GM12878 (cell line): ENCODE measurements around the gene GHDC. TPM values are rescaled to one million over a fixed set of nuclear protein-coding genes. Genes with fewer than 3 reads are reported as not detected.
"Not testable (repeated sequence)": the region's sequence is repeated elsewhere in the genome, so short reads cannot be mapped to it uniquely, and the experiment has no call there.

ENCODE experiments used
- ATAC-seq: fragments of 200-7000 bp; cut with Tn5 transposase; 3 replicates; pipeline ENCODE4 v1.9.1; 2020; ENCODE audit warnings: mild to moderate bottlenecking, moderate library complexity
- BruUV-seq: library from RNA; stranded (reverse); fragments of 400-500 nt; replicated peaks from 2 replicates; lab custom pipeline; 2021; lab: Mats Ljungman, UMichigan
- CTCF ChIA-PET: fragments of 300-600 bp; sonication (Branson Sonifier 250); formaldehyde crosslinking; extraction: SDS; loops from one replicate; lab custom pipeline; 2021; ENCODE audit warnings: inconsistent platforms; lab: Yijun Ruan, JAX
- POLR2A ChIA-PET: fragments of 350-600 bp; formaldehyde crosslinking; extraction: SDS; loops from one replicate; lab custom pipeline; 2021; ENCODE audit warnings: inconsistent platforms; lab: Charles Lee
- RAD21 ChIA-PET: fragments of 300-600 bp; sonication (Branson Sonifier 250); formaldehyde crosslinking; loops from one replicate; lab custom pipeline; 2023; ENCODE audit warnings: antibody characterized with exemption; ENCODE audit not compliant: unreplicated experiment; lab: Charles Lee
- SMC1A ChIA-PET: fragments of 300-600 bp; sonication (Branson Sonifier 250); formaldehyde crosslinking; loops from one replicate; lab custom pipeline; 2023; ENCODE audit not compliant: unreplicated experiment, uncharacterized antibody; lab: Charles Lee
- DNase-seq: peaks from one replicate; pipeline ENCODE4 v3.0.0-alpha.2; 2011; ENCODE audit warnings: low read depth, low spot score
- FAIRE-seq: peaks from 3 replicates; lab custom pipeline; 2011; peaks lifted over from hg19 to GRCh38; lab: Jason Lieb, UNC
- H2AFZ ChIP-seq: 2 replicates; pipeline ENCODE4 v1.6.0; 2011; ENCODE audit warnings: low read depth, low read length, control low read depth; ENCODE audit not compliant: control insufficient read depth
- H3K27ac ChIP-seq: 2 replicates; pipeline ENCODE4 v1.5.1; 2011; ENCODE audit warnings: control low read depth; ENCODE audit not compliant: control insufficient read depth, insufficient read depth
- H3K27me3 ChIP-seq, 2 experiments: replicated peaks in 1 of 2; 2 replicates each; pipeline versions ENCODE4 v1.6.0 to v1.6.1; 2011; ENCODE audit warnings: low read length in 1 of 2; ENCODE audit not compliant: control insufficient read depth in 2 of 2, insufficient read depth in 2 of 2
- H3K36me3 ChIP-seq, 2 experiments: 2 replicates each; pipeline ENCODE4 v1.5.1; 2011; ENCODE audit warnings: low read length in 1 of 2; ENCODE audit not compliant: control insufficient read depth in 2 of 2, insufficient read depth in 2 of 2
- H3K4me1 ChIP-seq: 2 replicates; pipeline ENCODE4 v1.6.1; 2011; ENCODE audit warnings: mild to moderate bottlenecking, low read length, moderate library complexity, mixed read lengths; ENCODE audit not compliant: control insufficient read depth, insufficient read depth
- H3K4me2 ChIP-seq: 2 replicates; pipeline ENCODE4 v1.6.0; 2011; ENCODE audit warnings: control low read depth; ENCODE audit not compliant: control insufficient read depth, insufficient read depth
- H3K4me3 ChIP-seq: fragments of 200-600 bp; sonication (generic); 2 replicates; pipeline ENCODE4 v1.5.1; 2016
- H3K79me2 ChIP-seq: 2 replicates; pipeline ENCODE4 v1.6.0; 2011; ENCODE audit warnings: low read length; ENCODE audit not compliant: control insufficient read depth, insufficient read depth
- H3K9ac ChIP-seq: 2 replicates; pipeline ENCODE4 v1.8.0; 2011; ENCODE audit warnings: low read length, control low read depth, mixed read lengths; ENCODE audit not compliant: control insufficient read depth, insufficient read depth
- H3K9me3 ChIP-seq: replicated peaks from 3 replicates; pipeline ENCODE4 v1.5.1; 2011; ENCODE audit warnings: mild to moderate bottlenecking, low read length; ENCODE audit not compliant: control insufficient read depth, insufficient read depth
- H4K20me1 ChIP-seq: 2 replicates; pipeline ENCODE4 v1.6.0; 2011; ENCODE audit not compliant: control insufficient read depth, insufficient read depth
- BMI1 ChIP-seq: fragments of 450-650 bp; IDR thresholded peaks from 2 replicates; pipeline ENCODE4 v1.6.1; 2016; ENCODE audit warnings: mild to moderate bottlenecking, moderate library complexity, borderline replicate concordance
- EP300 ChIP-seq, 2 experiments: fragments of 150-350 bp in 1 of 2; IDR thresholded peaks; 2 replicates each; pipeline ENCODE4 v1.6.1; 2011 to 2012; ENCODE audit warnings: low read depth in 2 of 2, low read length in 2 of 2, borderline replicate concordance in 1 of 2, improper control_type of control experiment in 1 of 2, inconsistent platforms in 1 of 2; ENCODE audit not compliant: control insufficient read depth in 1 of 2
- HSF1 ChIP-seq: fragments of 150-350 bp; IDR thresholded peaks from 2 replicates; pipeline ENCODE4 v1.6.1; 2014; ENCODE audit warnings: mild to moderate bottlenecking, low read depth, low read length
- IRF3 ChIP-seq: fragments of 450-650 bp; IDR thresholded peaks from 2 replicates; pipeline ENCODE4 v1.6.1; 2014; ENCODE audit warnings: mild to moderate bottlenecking
- LARP7 ChIP-seq: fragments of 450-650 bp; IDR thresholded peaks from 2 replicates; pipeline ENCODE4 v1.6.1; 2017; ENCODE audit warnings: mild to moderate bottlenecking
- MAX ChIP-seq: IDR thresholded peaks from 2 replicates; pipeline ENCODE4 v1.6.1; 2012; ENCODE audit warnings: low read depth, low read length, improper control_type of control experiment
- MEF2A ChIP-seq: IDR thresholded peaks from 2 replicates; pipeline ENCODE4 v1.6.1; 2011; ENCODE audit warnings: low read depth, mild to moderate bottlenecking, low read length, moderate library complexity; ENCODE audit not compliant: insufficient read depth
- PKNOX1 ChIP-seq: fragments of 450-650 bp; IDR thresholded peaks from 2 replicates; pipeline ENCODE4 v1.6.1; 2016; ENCODE audit warnings: mild to moderate bottlenecking
- POLR2AphosphoS2 ChIP-seq: IDR thresholded peaks from 2 replicates; pipeline ENCODE4 v1.6.1; 2011; ENCODE audit warnings: low read depth, mild to moderate bottlenecking, low read length, improper control_type of control experiment, moderate library complexity
- SMARCA5 ChIP-seq: fragments of 450-650 bp; IDR thresholded peaks from 2 replicates; pipeline ENCODE4 v1.6.1; 2017; ENCODE audit warnings: mild to moderate bottlenecking
- YY1 ChIP-seq: IDR thresholded peaks from 2 replicates; pipeline ENCODE4 v1.6.1; 2011; ENCODE audit warnings: low read depth, mild to moderate bottlenecking, low read length
- ZBTB33 ChIP-seq: fragments of 450-650 bp; IDR thresholded peaks from 2 replicates; pipeline ENCODE4 v1.6.1; 2017; ENCODE audit warnings: mild to moderate bottlenecking
- ZNF24 ChIP-seq: fragments of 450-650 bp; IDR thresholded peaks from 2 replicates; pipeline ENCODE4 v1.6.1; 2017; ENCODE audit warnings: antibody characterized with exemption, mild to moderate bottlenecking
- WGBS: methylation state at CpG from one replicate; pipeline ENCODE4 v1.1.6; 2016; ENCODE audit warnings: low lambda C conversion rate; ENCODE audit not compliant: insufficient replicate concordance, insufficient coverage; ENCODE audit errors: missing lambda C conversion rate; 5-methylcytosine and 5-hydroxymethylcytosine counted together
- in situ Hi-C: fragments of 300-500 bp; cut with MboI; formaldehyde crosslinking; loops from 9 replicates; pipeline ENCODE4 v1.14.3; 2018; ENCODE audit warnings: mixed read lengths
- intact Hi-C: fragments of 100-400 bp; cut with micrococcal nuclease; formaldehyde crosslinking; loops from one replicate; pipeline ENCODE4 v1.14.2; 2022; ENCODE audit not compliant: unreplicated experiment
- polyA plus RNA-seq, 11 experiments: library from polyadenylated mRNA; depleted of rRNA in 4 of 11; unstranded in 6 of 11; stranded (reverse) in 5 of 11; fragments of >200 nt; fragmentation: Nextera tagmentation in 4 of 11; fragmentation: Illumina TruSeq in 1 of 11; extraction: Ambion mirVana in 4 of 11; extraction: Trizol in 1 of 11; gene quantifications; 1 replicate in 1 of 11; 2 replicates in 10 of 11; pipeline versions ENCODE4 v1.2.1 to v1.2.3, GENCODE V29; 2011 to 2016; ENCODE audit warnings: inconsistent platforms in 2 of 11, missing spikeins in 2 of 11, low read depth in 1 of 11
- total RNA-seq, 4 experiments: library from RNA; depleted of rRNA in 3 of 4; stranded (reverse); fragments of >200 nt in 3 of 4; fragmentation: Illumina TruSeq in 1 of 4; extraction: Trizol in 1 of 4; gene quantifications; 2 replicates each; pipeline versions ENCODE4 v1.2.1 to v1.2.3, GENCODE V29; 2013 to 2021

GHDC gene
- total and polyA plus RNA-seq, 10 of the 15 experiments (the other 5 are each of a cell fraction or from before 2014, with no cell fraction given) = 0.72 to 20.6 (median 12.9) TPM

- no peak for TF ChIP-seq ZBTB33
- no peak for TF ChIP-seq SMARCA5
- TF ChIP-seq YY1 = no peak
- TF ChIP-seq POLR2AphosphoS2 = no peak
- no peak for TF ChIP-seq PKNOX1
- TF ChIP-seq MAX = no peak
- TF ChIP-seq MEF2A = no peak
- no peak for TF ChIP-seq EP300 (IDR thresholded peaks at IDR 0.05; ENCODE audit: borderline replicate concordance in 1 of 2, control insufficient read depth in 1 of 2, low read depth in 2 of 2, low read length in 2 of 2)
- TF ChIP-seq LARP7 = no peak
- no peak for TF ChIP-seq IRF3
- no peak for TF ChIP-seq BMI1
- TF ChIP-seq HSF1 = no peak
- TF ChIP-seq ZNF24 = no peak
Observed at GRCh38 chr17:42187833-42188232, 6.5 kb downstream of the GHDC start (continued).

GRCh38 chr17:42186191-42186590 is 8.1 kb downstream of the GHDC start:
- CTCF ChIA-PET = interaction anchor here (0.9 to 3.7 kb wide), 6 partner anchors 8 to 269 kb away, joined by 3 to 17 read pairs (median 5); partner anchors contain the start of gene GHDC
- H3K36me3 ChIP-seq, H3K9me3 ChIP-seq, in situ Hi-C loops, H3K4me2 ChIP-seq, H3K79me2 ChIP-seq, POLR2A ChIA-PET, DNase-seq, H3K4me3 ChIP-seq, SMC1A ChIA-PET, H2AFZ ChIP-seq, ATAC-seq, H3K9ac ChIP-seq, BruUV-seq, H3K27ac ChIP-seq, FAIRE-seq, RAD21 ChIA-PET, H3K27me3 ChIP-seq, H4K20me1 ChIP-seq: not testable (repeated sequence)
- intact Hi-C loops = loop anchor here (10.0 kb wide), 1 partner anchor 219 kb away; no protein-coding TSS in a partner anchor
- H3K4me1 ChIP-seq = peaks cover 15% of the 10 kb centered on the region
- 45% methylated on average over 3 of the region's 5 CpGs for WGBS
